HG03432 (cell line): ENCODE data around the gene TGFBR1.
A peak's percentile ranks its signal among the peaks of the same experiment; 100 is the strongest.

ENCODE experiments used
- ATAC-seq: cut with Tn5 transposase; IDR thresholded peaks from one replicate; pipeline ENCODE4 v1.9.1; 2021; ENCODE audit warnings: mild to moderate bottlenecking, moderate library complexity; ENCODE audit not compliant: unreplicated experiment

The TGFBR1 gene

DNA sequence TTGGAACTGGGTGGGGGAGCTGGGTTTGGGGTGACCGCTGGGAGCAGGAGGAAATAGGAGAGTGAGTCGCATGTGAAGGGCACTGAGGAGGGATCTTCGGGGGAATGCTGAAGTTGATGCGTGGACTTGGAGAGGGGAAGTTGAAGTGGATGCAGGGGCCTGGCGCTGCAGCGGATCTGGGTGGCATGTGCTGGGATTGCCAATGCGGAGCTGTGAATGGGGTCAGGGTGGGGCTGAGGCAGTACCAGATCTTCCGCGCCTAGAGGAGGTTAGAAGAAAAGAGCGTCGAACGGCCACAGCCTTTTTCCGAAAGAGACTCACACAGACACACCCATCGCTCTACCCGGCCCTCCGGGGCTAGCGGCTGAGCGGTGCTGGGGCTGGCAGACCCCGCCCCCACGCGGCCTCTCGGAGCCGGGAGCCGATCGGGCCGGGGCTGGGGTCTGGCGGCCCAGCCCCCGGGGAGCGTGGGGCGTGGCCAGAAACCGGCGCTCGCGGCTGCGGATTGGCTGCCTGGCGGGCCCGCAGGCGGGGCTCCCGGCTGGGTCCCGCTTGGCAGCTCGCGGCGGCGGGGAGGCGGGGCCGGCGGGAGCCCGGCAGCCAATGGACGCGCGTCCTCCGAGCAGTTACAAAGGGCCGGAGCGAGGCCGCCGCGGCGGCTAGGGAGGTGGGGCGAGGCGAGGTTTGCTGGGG lies at the start of gene TGFBR1:
TSS of gene TGFBR1 (plus strand) at position 655 of the 693 bp plus-strand sequence. CDS start 93 bp downstream, outside the sequence.
- ATAC-seq = peak; percentile 90

DNA sequence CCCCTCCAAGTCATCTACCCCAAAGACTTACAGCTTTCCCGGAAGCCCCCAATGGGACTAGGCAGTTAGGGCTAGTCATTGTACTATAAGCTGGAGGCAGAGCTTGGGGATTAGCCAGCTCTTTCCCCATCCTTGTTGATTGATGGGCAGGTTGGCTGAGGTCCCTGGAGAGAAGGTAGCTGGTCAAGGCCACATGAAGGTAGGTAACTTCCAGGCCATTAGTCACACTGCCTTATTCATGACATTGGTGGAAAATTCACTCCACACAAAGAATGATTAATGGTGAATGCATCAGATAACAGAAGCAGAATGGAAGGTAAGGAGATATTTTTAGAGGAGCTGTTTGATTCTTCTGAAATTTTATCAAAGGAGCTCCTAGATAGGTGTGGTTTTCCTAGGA lies 49.5 kb upstream of the TGFBR1 start:
- ATAC-seq = no peak

DNA sequence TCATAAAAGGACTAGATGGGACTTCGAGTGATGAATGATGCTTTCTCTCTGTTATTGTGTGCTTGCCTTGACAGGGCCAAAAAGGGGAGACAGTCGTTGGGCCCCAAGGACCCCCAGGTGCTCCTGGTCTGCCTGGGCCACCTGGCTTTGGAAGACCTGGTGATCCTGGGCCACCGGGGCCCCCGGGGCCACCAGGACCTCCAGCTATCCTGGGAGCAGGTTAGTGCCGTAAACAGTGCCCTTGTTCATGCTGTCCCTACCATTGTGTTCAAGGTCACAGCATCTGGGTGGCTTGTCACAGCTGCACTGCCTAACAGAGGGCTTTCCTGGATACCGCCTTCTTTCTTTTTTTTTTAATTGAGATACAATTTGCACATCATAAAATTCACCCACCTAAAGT lies 48.7 kb upstream of the TGFBR1 start:
- ATAC-seq = no peak

DNA sequence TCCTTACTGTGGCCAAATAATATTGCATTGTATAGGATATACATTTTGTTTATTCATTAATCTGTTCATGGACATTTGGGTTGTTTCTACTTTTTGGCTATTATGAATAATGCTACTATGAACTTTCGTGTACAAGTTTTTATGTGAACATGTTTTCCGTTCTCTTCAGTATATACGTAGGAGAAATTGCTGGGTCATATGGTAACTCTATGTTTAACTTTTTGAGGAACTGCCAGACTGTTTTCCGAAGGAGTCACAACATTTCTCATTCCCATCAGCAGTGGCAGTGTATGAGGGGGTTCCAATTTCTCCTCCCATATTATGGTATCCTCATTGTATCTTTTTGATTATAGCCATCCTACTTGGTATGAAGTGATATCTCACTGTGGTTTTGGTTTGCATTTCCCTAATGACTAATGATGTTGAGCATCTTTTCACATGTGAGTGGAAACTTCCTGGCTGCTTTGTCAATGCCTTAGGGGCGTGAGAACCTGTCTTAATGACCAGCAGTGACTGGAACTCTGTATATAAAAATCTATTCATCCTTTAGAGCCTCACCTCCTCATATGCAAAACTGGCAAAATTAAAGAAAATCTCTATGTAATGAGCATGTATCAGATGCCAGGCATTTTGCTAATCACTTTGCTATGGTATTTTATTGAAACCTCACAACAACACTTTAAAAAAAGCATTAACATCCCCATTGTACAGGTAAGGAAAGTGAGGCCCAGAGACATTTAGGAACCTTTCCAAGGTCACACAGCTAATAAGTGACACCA lies 47.8 kb upstream of the TGFBR1 start:
- no peak for ATAC-seq

DNA sequence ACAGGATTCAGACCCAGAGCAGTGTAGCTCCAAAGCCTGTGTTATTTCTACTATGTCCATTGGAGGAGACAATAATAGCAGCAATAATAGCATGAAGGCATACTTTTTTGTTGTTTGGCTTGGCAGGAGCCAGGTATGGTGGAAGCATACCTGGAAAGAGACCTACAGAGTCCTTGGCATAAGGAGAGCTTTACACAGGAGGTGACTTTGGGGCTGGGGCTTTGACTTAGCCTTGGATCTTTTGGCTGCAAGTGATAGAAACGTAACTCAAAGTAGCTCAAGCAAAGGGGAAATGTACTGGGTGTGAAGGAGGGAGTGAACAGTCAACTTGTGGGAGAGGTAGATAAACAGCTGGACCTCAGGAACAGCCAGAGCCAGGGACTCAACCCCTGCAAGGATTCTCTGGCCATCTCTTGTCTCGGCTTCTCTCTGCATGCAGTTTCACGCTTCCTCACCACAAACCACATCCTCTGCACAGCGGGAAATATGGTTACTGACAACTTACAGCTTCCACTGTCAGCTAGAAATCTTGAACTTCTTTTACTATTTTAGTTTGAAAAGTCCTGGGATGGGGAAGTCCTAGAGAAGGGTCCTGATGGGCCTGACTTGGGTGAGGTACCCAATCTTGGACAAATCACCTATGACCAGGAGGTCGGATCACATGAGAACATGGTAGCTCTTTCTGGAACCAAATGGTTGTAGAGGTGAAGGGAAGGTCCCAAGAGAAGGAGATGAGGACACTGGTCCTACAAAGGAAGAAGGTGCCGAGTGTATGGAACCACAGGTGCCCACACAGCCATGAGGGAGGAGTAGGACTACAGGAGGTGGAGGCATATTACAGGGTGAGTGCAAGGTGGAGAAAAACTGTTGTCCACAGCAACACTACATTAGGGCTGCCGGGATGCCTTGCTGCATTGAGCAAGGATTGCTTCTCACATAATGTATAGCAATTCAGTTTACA lies 47.0 kb upstream of the TGFBR1 start:
- ATAC-seq = peak; percentile 85

DNA sequence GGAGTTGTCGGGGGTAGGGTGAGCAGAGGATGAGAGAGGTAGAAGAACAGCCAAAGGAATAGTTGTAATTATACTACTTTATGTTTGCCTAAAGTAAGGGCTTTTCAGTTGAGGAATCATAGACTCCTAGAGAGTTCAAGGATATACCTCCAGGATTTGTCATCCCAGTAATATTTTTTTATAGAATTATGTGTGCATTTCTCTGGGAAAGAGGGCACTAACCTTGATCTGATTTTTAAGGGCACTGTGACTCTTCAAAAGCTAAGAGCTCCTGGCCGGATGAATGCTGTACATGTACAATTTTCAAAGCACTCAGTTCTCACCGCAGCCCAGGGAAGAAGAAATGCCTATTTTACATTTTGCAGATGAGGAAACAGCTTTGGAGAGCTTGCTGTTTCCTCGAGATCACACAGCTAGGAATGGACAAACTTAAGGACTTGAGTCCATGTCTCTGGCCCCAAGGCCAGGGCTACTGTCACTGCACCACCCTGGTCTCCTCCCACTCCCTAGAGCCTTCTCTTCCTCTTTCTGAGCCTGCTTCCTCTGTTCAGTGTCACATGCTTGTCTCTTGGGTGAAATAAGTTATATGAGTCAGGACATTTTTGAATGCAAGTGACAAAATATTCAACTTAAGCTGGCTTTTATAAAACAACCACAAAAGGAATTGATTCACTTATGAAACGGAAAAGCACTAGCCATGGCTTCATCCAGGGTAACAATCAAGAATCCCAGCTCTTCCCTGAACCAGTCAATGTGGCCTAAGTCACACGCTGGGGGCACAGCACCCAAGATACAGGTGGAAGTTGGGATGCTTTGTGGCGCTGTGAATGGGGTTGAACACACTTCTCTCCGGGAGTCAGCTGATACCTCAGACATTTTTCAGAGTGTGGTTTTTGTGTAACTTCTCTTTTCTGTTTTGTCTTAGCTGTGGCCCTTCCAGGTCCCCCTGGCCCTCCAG lies 45.7 kb upstream of the TGFBR1 start:
- ATAC-seq = peak; percentile 75

DNA sequence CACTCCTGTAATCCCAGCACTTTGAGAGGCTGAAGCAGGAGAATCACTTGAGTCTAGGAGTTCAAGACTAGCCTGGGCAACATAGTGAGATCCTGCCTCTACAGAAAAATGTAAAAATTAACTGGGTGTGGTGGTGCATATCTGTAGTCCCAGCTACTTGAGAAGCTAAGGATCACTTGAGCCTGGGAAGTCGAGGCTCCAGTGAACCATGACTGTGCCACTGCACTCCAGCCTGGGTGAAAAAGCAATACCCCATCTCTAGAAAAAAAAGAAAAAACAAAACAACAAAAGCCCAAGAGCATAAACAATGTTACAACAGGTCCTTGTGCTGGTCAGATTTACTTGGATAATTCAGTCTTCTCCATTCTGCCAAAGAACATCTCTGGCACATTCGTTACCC lies 44.3 kb upstream of the TGFBR1 start:
- no peak for ATAC-seq

DNA sequence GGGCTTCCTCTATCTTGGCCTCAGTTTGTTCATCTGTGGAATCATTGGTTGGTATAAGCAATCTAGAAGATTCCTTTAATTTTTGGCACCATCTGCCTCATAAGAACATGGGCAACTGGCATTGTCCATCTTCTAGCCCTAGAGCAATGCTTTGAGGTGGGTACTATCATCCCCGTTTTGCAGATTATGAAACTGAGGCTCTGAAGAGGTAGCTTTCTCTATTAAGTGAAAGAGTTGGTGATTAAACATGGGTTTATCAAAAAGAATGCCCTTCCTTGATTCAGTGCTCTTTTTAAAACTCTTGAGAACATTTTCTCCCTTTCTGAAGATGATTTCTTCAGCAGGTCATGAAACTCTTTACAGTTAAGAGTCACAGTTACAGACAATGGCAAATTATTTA lies 42.4 kb upstream of the TGFBR1 start:
- no peak for ATAC-seq

DNA sequence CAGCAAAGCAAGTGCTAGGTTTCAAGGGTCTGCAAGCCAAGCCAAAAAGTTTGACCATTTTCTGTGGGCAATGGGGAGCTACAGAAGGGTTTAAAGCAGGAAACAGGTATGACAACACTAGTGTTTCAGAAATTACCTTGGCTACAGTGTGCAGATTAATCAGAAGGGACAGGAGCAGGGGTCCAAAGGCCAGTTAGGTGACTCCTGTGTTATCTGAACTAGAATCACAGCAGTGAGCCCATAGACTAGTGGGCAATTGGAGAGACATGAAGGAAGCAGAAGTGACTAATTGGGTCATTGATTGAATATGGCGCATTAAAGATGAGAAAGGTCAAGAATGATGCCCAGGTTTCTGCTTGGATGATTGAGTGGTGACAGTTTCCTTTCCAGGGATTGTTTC lies 41.4 kb upstream of the TGFBR1 start:
- ATAC-seq = no peak

DNA sequence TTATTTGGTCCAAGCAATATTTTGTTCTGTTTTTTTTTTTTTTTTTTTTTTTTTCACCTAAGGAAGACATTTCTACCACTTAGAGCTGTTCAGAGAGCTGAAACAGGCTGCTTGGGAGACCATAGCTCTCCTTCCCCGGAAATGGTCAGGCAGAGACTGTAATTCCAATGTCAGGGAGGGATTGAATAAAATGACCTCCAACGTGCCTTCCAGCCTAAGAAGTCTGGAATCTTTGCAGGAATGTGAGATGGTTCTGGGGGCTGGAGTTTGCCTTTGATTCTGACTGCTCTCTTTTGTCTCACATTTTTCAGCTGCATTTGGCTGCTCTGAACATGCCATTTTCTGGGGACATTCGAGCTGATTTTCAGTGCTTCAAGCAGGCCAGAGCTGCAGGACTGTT lies 38.3 kb upstream of the TGFBR1 start:
- ATAC-seq = no peak

DNA sequence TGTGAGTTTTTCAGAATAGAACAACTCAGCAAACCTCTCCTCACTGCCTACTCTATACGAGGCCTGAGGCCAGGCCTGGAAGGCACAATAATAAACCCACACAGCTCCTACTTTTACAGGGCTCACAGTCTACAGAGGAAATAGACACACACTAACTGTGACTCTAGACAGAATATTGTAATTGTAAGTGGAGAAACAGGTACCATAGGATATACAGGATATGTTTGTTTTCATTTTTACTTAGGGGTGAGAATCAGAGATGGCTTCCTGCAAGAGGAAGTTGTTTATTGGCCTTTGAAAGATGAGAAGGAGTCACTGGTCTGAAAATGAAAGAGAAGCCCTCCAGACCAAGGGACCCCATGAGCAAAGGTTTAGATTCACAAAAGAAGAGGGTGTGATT lies 35.8 kb upstream of the TGFBR1 start:
- ATAC-seq = no peak

DNA sequence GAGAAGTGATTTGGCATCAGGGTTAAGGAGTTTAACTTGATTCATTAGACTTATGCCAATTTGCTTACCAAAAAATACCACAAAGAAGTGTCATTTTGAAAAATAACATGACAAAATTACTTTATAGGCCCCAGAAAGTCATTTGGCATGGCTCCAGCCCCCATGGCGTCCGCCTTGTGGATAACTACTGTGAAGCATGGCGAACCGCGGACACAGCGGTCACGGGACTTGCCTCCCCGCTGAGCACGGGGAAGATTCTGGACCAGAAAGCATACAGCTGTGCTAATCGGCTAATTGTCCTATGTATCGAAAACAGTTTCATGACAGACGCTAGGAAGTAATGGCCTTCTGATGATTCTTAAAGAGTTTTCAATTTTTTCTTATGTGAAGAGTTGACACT lies 35.4 kb upstream of the TGFBR1 start:
- ATAC-seq = no peak

DNA sequence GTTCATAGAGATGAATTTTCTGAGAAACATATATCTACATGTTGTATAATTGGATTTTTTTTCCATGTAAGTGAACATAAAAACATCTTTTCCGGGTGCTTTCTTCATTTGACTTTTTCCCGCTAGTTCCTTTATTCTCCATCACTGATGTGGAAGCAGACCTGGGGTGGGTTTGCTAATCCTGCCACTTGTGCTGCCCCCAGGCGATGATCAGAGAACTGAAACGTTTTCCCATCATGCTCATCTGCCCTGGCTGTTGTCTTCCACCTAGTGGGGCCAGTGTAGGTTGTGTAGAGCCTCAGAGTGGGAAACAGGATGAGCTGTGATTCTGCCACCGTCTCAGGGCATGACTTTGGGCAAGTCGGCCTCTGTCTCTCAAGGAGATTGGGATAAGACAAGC lies 34.2 kb upstream of the TGFBR1 start:
- no peak for ATAC-seq

DNA sequence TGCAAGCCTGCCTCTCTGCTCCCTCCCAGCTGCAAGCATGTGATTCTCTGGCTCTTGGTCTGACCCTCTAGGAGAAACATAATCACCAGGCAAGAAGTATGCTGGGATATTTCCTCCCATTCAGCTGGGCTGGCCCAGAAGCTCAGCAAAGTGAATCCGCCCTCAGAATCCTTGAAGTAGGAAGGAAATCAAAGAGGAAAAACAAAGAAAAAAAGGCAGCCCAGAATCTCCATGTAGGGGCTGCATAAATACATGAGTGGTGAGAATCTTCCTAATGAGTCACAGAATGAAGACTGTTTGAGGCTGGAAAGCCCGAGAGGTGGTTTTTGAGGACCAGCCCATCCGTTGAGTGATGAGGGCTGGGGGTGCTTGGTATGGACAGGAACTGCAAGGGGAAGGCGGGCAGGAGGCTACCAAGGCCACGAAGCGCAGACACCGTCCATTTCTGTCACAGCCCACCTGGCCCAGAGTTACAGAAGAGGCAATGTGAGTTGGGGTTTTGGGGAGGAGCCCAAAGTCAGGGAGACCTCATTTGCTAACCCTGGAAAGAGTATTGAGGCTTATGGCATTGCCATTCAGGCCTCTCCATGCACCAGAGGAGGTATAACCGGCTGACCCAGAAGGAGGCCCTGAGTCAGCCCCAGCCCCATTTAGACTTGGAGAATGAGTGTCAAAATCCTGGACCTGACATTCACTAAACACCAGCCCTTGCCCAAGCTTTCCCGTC lies 33.4 kb upstream of the TGFBR1 start:
- ATAC-seq = no peak

DNA sequence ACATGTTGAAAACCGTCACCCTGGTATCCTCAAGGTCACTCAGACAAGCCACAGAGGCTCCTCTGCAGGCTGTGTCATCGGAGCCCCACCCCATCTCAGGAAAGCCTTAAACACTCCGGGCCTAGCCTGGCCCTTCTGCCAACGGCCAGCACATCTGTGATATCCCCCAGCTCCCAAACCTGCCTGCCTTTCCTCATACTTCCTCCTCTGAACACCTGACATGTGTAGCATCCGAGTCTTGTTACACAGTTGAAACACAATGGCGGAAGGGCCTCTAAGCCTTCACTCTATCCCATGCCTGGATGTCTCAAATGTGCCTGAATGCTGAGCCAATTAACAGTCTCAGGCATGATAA lies 32.9 kb upstream of the TGFBR1 start:
- no peak for ATAC-seq

DNA sequence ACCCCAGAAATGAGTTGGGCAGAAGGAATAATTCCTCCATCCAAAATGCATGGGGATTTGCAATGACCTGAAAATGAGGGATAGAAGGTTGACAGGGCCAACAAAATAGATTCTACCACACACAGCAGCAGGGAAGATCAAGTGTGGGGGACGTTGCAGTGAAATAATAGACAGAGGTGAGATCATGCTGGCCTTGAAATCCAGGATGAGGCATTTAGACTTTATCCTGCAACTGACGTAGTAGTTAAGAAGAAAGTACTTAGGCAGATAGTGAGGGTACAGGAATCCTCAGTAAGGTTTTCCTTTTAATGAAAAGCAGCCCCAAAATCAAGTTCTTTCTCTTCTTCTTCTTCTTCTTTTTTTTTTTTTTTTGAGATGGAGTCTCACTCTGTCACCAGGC lies 31.6 kb upstream of the TGFBR1 start:
- no peak for ATAC-seq

DNA sequence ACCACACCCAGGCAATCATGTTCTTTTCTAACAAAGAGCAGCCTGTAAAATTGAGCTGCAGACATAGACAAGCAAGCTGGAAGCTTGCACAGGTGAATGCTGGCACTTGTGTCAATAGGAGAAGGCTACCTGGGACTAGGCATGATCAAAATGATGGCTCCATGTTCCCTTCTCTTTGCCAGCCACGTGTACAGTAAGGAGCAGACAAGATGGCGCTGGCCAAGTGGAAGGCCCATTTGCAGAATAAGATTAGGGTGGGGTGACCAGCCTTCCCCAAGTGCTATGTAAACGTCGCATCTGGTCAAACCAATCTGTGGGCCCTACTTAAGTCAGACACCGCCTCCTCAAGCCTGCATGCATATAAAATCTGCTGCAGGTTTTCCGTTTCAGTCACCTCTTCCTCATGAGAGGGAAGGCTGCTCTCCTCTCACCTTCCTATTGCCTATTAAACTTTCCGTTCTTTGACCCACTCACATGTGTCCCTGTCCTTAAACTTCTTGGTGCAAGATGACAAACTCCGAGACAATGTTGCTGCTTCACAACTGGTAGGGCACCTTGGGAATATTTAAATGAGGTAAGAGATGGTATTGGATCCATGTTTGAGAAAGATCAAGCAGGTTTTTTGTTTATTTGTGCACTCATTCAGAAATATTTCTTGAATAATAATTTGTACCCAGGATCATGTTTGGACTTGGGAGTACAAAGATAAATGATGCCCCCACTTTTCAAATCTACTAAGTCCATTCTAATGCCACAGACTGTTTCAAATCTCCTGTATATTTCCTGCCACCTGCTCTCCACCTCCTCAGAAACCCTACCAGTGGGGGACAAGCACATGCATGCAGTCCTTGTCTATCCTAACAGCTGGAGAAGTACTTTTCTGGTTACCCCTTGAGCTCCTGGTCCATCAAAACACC lies 30.7 kb upstream of the TGFBR1 start:
- ATAC-seq = no peak

DNA sequence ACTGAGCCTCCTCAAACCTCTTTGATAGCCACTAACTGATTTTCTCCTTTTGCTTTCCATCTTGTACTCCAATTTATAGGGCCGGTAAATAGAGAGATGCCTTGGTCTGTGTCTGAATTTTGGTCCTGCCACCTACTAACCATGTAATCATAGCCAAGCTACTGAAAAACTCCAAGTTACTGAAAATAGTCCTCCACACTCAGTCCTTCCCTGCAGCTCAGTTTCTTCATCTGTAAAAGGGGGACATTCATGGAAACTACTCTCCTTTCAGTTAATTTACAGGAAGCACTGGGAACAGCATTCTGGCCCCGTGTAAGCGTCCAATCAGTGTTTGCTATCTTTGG lies 30.0 kb upstream of the TGFBR1 start:
- no peak for ATAC-seq
